Nephron progenitor cell (in vitro differentiated cells): Measurements from ENCODE around the gene POM121L12.

Experiments used
- DNase-seq: peaks from one replicate; pipeline ENCODE4 v3.0.0; 2021
- H3K27ac Mint-ChIP-seq: 2 replicates; pipeline ENCODE4 v1.8.0; 2021; ENCODE audit warnings: mild to moderate bottlenecking, moderate library complexity, mixed read lengths
- H3K27me3 Mint-ChIP-seq: 2 replicates; pipeline ENCODE4 v1.8.0; 2021; ENCODE audit warnings: mild to moderate bottlenecking, low read depth, mixed read lengths; ENCODE audit not compliant: poor library complexity
- H3K36me3 Mint-ChIP-seq: 2 replicates; pipeline ENCODE4 v1.8.0; 2021; ENCODE audit warnings: low read depth, mixed read lengths
- H3K4me1 Mint-ChIP-seq: 2 replicates; pipeline ENCODE4 v1.8.0; 2021; ENCODE audit warnings: mixed read lengths
- H3K4me3 Mint-ChIP-seq: 2 replicates; pipeline ENCODE4 v1.8.0; 2021; ENCODE audit warnings: mild to moderate bottlenecking, moderate library complexity, mixed read lengths
- H3K9me3 Mint-ChIP-seq: 2 replicates; pipeline ENCODE4 v1.8.0; 2021; ENCODE audit warnings: mild to moderate bottlenecking, moderate library complexity, mixed read lengths
- TF ChIP-seq, protein P1 (sequence below): fragments of 200-600 bp; sonication (generic); IDR thresholded peaks from 2 replicates; pipeline ENCODE4 v1.5.0; 2021; ENCODE audit warnings: antibody characterized with exemption

POM121L12 gene

DNA sequence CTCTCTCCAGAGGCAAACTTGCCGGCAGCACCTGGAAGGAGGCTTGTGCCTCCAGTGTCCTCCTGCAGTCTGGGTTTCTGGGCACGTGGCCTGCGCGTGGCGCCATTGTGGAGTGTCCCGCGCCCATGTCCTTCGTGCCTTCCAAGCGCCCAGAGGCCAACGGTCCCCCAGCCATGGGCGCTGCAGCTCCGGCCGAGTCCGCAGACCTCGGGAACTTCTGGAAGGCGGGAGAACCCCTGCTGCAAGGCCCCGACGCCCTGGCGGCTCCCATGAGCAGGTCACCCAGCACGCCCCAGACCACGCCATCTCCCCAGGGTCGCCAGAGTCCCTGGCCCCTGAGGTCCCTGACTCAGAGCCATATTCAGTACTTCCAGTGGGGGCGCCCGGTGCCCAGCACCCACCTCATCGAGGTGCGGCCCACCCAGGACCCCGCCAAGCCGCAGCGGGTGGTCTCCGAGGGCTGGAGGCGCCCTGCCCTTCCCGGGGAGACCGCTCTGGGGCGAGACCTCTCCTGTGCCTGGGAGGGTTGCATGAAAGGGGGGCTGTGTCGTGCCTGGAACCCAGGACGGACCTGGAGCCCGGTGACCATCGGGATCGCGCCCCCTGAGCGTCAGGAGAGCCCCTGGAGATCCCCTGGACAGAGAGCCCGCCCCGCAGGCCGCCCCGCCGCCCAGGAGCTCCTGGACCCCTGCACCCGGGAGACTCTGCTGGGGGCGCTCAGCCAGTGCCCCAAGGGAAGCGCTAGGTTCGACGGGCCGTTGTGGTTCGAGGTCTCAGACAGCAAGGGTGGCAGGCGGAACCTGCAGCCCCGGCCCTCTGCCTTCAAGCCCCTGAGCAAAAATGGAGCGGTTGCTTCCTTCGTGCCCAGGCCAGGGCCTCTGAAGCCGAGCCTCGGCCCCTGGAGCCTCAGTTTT, at the start of gene POM121L12:
Gene POM121L12, plus strand, starts transcription at position 135 of the 914 bp plus-strand sequence. Its CDS starts 39 bp downstream, at position 174.
- no peak within 1 kb of the TSS for H3K27ac Mint-ChIP-seq
- no peaks in the 10 kb centered on the region for H3K36me3 Mint-ChIP-seq
- H3K4me3 Mint-ChIP-seq = no peak within 1 kb of the TSS
- no peak for DNase-seq
- peaks cover 26% of the 10 kb centered on the region for H3K9me3 Mint-ChIP-seq
- H3K27me3 Mint-ChIP-seq = no peaks in the 10 kb centered on the region
- TF ChIP-seq, protein P1, sequence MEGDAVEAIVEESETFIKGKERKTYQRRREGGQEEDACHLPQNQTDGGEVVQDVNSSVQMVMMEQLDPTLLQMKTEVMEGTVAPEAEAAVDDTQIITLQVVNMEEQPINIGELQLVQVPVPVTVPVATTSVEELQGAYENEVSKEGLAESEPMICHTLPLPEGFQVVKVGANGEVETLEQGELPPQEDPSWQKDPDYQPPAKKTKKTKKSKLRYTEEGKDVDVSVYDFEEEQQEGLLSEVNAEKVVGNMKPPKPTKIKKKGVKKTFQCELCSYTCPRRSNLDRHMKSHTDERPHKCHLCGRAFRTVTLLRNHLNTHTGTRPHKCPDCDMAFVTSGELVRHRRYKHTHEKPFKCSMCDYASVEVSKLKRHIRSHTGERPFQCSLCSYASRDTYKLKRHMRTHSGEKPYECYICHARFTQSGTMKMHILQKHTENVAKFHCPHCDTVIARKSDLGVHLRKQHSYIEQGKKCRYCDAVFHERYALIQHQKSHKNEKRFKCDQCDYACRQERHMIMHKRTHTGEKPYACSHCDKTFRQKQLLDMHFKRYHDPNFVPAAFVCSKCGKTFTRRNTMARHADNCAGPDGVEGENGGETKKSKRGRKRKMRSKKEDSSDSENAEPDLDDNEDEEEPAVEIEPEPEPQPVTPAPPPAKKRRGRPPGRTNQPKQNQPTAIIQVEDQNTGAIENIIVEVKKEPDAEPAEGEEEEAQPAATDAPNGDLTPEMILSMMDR = no peak
- H3K4me1 Mint-ChIP-seq = no peaks in the 10 kb centered on the region

DNA sequence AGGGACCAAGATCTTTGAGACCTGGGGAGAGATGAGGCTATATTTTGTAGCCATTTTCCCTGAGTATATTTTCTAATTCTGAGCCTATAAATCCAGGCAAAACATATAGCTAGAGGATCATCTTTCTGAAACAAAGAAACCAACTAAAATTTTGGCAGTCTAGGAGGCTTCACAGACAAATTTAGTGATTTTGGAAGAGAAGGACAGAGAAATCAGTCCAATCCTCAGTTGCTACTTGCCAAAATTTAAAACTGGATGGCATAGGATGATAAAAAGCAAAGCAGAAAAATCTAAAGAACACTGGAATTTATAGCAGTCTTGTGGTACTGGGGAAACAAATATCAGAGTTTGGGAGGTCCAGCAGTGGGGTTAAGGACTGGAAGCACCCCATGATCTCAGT, 43.4 kb upstream of the POM121L12 start:
- H3K36me3 Mint-ChIP-seq = no peaks in the 10 kb centered on the region
- no peak overlapping the region for H3K4me3 Mint-ChIP-seq
- H3K27ac Mint-ChIP-seq = no peak overlapping the region
- TF ChIP-seq, protein P1 = no peak
- H3K9me3 Mint-ChIP-seq = peaks cover 27% of the 10 kb centered on the region
- no peaks in the 10 kb centered on the region for H3K27me3 Mint-ChIP-seq
- no peaks in the 10 kb centered on the region for H3K4me1 Mint-ChIP-seq
- DNase-seq = no peak

DNA sequence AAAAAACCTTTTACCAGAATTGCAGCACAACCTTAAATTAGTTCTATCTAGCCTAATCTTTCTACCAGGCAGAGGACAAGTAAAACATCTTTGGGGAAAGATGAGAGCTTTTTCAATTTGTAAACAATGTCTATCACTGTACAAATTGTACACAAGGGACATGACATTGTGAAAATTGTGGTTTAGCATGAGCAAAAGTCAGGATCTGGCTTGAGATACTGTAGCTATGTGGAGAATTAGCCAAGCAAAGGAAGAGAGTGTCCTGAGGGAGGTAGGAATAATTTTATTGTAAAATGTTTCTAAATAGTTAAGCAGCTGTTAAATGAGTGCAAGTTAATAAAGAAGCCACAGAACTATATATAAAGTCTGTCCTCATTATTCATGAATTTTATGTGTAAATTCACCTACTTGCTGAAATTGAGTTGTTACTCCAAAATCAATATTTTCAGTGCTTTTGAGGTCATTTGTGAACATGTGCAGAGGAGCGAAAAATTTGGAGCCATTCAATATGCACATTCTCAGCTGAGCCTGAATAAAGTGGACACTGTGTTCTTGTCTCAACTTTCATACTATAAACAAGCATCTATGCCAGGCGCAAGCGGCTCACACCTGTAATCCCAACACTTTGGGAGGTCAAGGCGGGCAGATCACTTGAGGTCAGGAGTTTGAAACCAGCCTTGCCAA, 42.8 kb upstream of the POM121L12 start:
- Mint-ChIP-seq H3K36me3 (no peaks in the 10 kb centered on the region), H3K4me3 (no peak overlapping the region), H3K4me1 (no peaks in the 10 kb centered on the region), H3K27me3 (no peaks in the 10 kb centered on the region), H3K27ac (no peak overlapping the region), H3K9me3 (peaks cover 21% of the 10 kb centered on the region)
- DNase-seq = no peak
- TF ChIP-seq, protein P1 = no peak

DNA sequence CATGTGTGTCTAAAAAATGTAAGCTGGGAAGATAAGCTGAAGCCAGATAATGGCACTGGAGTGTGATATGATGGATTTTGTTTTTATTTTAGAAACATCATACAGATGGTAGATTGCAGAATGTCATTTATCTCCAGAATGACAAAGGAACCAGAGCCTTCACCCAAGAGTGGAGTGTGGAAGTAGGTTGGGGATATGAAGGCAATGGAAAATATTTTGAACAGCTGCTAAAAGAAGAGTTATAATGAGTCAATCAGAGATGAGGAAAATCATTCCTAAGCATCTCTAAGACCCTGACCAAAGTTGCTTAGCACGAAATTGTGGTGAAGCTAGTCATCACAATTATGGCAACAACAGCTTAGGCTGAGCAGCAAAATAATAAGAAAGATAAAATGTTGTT, 39.8 kb upstream of the POM121L12 start:
- Mint-ChIP-seq H3K9me3 (no peaks in the 10 kb centered on the region), H3K27me3 (no peaks in the 10 kb centered on the region), H3K4me3 (no peak overlapping the region), H3K27ac (no peak overlapping the region), H3K36me3 (no peaks in the 10 kb centered on the region), H3K4me1 (no peaks in the 10 kb centered on the region)
- TF ChIP-seq, protein P1 = no peak
- no peak for DNase-seq

DNA sequence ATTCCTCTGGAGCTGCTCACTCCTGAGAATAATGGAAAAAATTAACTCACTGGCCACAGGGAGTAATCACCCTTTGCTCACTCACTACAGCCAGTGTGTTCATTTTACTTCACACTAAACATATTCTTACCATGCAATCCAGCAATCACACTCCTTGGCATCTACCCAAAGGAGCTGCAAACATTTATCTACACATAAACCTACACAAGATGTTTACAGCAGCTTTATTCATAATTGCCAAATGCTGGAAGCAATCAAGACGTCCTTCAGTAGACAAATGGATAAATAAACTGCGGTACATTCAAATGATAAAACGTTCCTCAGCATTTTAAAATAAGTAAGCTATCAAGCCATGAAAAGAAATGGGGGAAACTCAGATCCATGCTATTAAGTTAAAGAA, 34.2 kb upstream of the POM121L12 start:
- no peak overlapping the region for H3K27ac Mint-ChIP-seq
- H3K27me3 Mint-ChIP-seq = no peaks in the 10 kb centered on the region
- TF ChIP-seq, protein P1 = no peak
- no peaks in the 10 kb centered on the region for H3K4me1 Mint-ChIP-seq
- DNase-seq = no peak
- H3K4me3 Mint-ChIP-seq = no peak overlapping the region
- H3K36me3 Mint-ChIP-seq = no peaks in the 10 kb centered on the region
- H3K9me3 Mint-ChIP-seq = peaks cover 14% of the 10 kb centered on the region
